ENCODE measurements around the gene GP1BB.

Gene GP1BB

DNA sequence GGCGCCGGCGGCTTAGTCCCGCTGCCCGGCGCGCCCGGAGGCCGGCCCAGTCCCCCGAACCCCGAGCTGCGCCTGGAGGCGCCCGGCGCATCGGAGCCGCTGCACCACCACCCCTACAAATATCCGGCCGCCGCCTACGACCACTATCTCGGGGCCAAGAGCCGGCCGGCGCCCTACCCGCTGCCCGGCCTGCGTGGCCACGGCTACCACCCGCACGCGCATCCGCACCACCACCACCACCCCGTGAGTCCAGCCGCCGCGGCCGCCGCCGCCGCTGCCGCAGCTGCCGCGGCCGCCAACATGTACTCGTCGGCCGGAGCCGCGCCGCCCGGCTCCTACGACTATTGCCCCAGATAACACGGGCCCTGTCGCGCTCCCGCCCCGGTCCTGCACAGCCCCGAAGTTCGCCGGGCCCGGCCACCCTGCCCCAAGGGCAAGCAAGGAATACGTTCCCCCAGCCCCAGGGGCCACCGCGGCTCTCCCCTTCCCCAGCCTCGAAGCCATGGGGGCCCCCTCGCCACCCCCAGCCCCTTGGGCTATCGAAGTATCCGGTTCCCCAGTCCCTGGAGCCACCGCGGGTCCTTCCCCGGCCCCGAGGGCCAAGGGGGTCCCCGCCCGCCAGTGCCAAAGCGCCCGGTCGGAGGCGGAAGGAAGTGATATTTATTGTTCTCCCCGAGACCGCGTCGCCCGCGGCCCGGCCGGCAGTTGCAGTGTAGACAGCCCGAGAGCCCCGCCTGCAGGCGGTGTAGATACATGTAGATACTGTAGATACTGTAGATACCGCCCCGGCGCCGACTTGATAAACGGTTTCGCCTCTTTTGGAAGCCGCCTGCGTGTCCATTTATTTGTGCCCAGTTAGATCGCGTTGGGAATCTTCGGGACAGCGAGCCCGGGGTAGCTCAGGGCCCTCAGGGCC, 43.4 kb downstream of the GP1BB start:
- peak; percentile 36 to 40 for DNase-seq (ENCODE audit: low read depth in 2 of 2)

DNA sequence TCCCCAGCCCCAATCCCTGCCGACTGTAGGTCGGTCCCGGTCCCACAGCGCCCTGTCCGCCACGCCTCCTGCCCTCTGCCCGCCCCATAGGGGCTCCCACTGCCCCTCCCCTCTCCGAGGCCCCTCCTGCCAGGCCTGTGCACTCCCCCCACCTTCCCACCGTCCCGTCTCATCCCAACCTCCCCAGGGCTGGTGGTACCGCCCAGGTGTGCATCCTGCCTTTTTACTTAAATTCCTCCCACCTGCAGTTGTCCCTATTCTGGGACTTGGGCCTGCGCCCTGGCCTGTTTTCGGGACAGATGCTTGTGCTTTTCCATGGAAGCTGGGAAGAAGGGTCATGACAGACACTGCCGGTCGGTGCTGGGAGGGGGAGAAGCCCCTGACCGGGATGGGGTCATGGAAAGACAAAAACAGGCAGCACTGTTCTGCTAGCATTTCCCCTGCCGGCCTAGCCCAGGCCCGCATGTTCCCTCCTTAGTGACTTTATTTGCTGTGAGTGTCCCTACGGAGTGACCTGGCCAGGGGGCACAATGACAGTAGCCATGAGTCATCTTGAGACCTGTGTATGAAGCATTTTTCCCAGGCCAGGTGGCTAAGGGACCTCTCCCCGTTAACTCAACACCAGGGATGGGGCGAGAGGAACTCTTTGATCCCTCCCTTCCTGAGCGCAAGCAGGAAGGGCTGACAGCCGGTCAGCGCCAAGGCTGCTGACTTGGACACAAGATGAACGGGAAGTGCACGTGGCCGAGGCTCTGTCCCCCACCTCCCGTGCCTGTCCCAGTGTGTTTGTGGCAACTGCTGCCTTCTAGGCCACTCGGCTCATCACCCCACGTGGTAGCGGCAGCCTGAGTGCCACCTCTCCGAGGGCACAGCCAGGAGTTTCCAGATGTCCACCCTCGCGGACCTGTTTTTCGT, 44.3 kb downstream of the GP1BB start:
- no peak for DNase-seq (ENCODE audit: low read depth in 2 of 2)

DNA sequence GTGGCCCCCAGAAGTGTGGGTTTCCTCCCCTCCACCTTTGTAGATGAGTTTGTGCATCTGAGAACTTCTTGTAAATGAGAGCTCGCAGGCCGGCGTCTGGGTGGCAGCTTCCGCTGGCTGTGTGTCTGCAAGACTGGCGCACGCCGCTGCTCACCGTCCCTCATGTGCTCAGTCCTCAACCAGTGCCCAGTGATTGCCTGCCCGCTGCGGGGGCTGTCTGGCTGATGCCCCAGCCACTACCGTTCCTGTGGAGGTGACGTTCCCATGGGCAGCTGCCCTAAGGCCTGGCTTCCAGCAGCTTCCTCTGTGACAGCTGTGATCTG, 46.0 kb downstream of the GP1BB start:
- DNase-seq (ENCODE audit: low read depth in 2 of 2): no peak

DNA sequence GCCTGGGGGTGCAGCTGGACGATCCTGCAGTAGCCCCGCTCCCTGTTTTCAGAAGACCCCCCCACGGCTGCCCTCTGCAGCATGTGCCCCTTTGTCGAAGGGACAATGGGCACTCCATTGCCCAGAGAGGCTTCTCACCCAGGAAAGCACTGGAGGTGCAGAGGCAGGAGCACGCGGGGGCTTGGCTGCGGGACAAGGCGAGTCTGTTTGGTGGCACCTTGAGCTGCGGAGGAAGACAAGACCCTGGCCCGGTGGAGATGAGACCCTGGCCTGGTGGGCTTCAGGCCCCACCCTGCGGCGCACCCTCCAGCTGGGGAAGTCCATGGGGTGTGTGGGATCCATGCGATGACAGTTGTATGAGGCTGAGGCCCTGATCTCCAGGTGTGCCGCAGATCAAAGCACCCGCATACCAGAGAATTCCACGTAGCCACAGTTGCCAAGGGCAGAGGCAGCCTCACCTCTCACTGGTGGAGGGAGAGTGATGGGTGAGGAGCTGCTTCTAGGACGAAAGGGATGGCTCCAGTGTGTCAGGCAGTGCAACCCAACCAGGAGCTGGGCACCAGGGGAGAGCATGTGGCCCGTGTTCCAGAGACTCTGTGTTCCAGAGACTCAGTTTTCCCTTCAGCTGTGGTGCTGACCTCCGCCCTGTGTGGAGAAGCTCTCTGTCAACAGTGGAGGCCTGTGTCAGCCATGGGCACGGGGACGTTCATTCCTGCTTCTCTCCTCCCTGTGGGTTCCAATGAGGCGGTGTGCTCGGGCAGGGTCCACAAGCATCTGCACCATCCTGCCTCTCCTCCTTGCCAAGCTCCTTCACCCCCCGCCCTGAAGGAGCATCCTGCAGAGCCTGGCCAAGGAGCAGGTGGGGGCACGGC, 47.2 kb downstream of the GP1BB start:
- no peak for DNase-seq (ENCODE audit: low read depth in 2 of 2)

DNA sequence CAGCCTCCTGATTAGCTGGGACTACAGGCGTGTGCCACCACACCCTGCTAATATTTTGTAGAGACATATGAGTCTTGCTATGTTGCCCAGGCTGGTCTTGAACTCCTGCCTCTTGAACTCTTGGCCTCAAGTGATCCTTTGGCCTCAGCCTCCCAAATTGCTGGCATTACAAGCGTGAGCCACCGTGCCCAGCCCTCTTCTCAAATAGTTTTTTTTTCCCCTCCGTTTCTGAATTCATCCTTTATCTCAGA, 49.0 kb downstream of the GP1BB start:
- DNase-seq (ENCODE audit: low read depth in 2 of 2): no peak

DNA sequence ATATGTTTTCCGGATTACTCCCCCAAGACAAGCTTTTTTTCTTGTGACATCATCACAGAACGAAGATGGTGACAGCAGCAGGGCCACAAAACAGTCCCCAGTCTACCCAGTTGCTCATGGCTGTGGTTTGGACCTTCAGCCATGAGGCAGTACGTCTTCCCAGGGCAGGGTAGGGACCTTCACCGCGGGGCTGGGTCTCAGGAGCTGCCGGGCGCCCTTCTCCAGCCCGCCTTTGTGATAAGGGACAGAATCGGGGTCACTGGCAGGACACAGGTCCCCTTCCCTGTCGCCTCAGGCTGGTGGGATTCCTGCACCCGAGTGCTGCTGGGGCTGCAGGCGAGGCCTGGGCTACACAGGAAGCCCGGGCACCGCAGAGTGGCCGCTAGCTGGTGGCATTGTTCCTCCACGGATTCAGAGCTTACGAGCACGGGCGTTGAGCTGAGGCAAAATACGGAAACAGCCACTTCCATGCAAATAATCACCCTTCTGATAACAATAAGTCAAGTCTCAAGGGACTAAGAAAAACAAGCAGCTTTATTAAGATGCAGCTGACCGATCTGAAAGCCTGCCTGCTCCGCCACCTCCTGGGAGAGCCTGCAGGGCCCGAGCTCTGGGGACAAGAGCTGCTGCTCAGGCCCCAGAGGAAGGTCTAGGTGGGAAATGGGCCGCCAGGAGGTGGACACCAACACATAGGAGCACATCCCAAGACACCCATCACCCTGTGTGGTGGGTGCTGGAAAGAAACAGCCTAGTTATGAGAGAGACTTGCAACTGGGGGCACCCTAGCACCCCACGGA, 49.5 kb downstream of the GP1BB start:
- no peak for DNase-seq (ENCODE audit: low read depth in 2 of 2)

DNA sequence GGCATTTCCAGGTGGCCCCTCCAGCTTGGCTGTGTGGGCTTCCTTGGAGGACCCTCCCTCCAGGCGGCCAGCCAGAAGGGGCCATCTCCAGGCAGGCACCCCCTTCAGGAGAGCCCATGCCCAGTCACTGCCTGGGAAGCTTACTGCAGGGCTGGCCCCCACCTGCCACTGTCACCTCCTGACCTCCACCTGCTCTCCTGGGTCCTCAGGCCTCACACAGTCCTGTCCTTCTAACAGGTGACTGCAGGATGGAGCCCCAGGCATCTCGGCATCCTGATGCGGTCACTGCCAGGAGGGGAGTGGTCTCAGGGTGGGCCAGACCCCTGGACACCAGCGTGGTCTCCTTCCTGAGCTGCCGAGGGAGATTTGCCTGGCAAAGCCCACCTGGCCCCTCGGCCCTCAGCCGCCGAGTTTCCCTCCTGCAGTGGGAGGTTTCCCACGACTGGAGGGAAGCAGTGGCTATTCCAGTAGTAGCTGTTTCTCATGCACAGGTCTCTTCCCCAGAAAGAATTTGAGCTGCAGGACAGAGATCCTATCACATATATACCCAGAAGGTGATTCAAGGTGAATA, 50.2 kb downstream of the GP1BB start:
- DNase-seq (ENCODE audit: low read depth in 2 of 2): no peak

Measured in stimulated activated CD8-positive, alpha-beta memory T cell treated with anti-CD3 and anti-CD28 coated beads, Interleukin-2, amount 100 ng/mL, for 48 hours (primary cell).